Peyer's patch (tissue), 4 donors: Measurements from ENCODE around the gene TOMM5. TPM values are rescaled to one million over a fixed set of nuclear protein-coding genes. Genes with fewer than 3 reads are reported as not detected.

Source experiments
- DNase-seq, 3 donors: peaks; one replicate each; pipeline ENCODE4 v3.0.0-alpha.2; 2017 to 2019
- H3K27ac ChIP-seq, 4 donors: fragments of 200-600 bp; sonication (generic); one replicate each; pipeline ENCODE4 v1.5.1; 2016 to 2019
- H3K27me3 ChIP-seq, 2 donors: fragments of 200-600 bp; sonication (generic); one replicate each; pipeline ENCODE4 v1.5.1; 2019
- H3K36me3 ChIP-seq, 3 donors: fragments of 200-600 bp; sonication (generic); one replicate each; pipeline ENCODE4 v1.5.1; 2016 to 2019
- H3K4me1 ChIP-seq, 4 donors: fragments of 200-600 bp; sonication (generic); one replicate each; pipeline ENCODE4 v1.5.1; 2016 to 2019
- H3K4me3 ChIP-seq, 4 donors: fragments of 200-600 bp; sonication (generic); 1 replicate in 3 of 4; 2 replicates in 1 of 4; pipeline ENCODE4 v1.5.1; 2016 to 2019; ENCODE audit warnings: mild to moderate bottlenecking in 1 of 4
- H3K9me3 ChIP-seq, 4 donors: fragments of 200-600 bp; sonication (generic); one replicate each; pipeline ENCODE4 v1.5.1; 2016 to 2019; ENCODE audit warnings: mild to moderate bottlenecking in 1 of 4
- POLR2A ChIP-seq, 2 donors: fragments of 450-650 bp; IDR thresholded peaks; one replicate each; pipeline ENCODE4 v1.5.1; 2017; ENCODE audit warnings: antibody characterized with exemption in 2 of 2, mild to moderate bottlenecking in 2 of 2, moderate library complexity in 2 of 2
- total RNA-seq, 4 donors: library from RNA; depleted of rRNA; stranded (reverse); fragments of >200 nt; gene quantifications; one replicate each; pipeline ENCODE4 v1.1.0, GENCODE V29; 2016
- TF ChIP-seq, protein P1 (sequence below), 6 experiments: fragments of 450-650 bp in 4 of 6; fragments of 200-600 bp in 2 of 6; sonication (generic) in 1 of 6; IDR thresholded peaks; one replicate each; pipeline ENCODE4 v1.5.1; 2017 to 2019; ENCODE audit warnings: antibody characterized with exemption in 6 of 6, mild to moderate bottlenecking in 3 of 6, moderate library complexity in 1 of 6

The TOMM5 gene
- total RNA-seq, 4 donors from 2014 or later = 26.9 to 116 (median 77.0) TPM

DNA sequence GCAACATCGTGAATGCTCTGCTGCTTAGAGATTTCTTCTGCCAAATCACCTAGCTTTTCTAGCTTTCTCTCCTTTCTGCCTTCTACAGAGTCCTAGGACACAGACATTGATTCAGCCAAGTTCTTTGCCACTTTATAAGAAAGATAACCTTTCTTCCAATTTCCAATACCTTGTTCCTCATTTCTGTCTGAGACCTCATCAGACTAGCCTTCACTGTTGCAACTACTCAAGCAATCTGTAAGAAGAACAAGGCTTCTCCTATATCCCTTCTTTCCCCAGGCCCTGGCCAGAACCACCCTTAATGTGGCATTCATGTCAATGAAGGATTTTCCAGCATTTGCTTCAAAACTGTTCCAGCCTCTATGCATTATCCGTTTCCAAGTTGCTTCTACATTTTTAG is 40.5 kb downstream of the TOMM5 start:
- TF ChIP-seq, protein P1, sequence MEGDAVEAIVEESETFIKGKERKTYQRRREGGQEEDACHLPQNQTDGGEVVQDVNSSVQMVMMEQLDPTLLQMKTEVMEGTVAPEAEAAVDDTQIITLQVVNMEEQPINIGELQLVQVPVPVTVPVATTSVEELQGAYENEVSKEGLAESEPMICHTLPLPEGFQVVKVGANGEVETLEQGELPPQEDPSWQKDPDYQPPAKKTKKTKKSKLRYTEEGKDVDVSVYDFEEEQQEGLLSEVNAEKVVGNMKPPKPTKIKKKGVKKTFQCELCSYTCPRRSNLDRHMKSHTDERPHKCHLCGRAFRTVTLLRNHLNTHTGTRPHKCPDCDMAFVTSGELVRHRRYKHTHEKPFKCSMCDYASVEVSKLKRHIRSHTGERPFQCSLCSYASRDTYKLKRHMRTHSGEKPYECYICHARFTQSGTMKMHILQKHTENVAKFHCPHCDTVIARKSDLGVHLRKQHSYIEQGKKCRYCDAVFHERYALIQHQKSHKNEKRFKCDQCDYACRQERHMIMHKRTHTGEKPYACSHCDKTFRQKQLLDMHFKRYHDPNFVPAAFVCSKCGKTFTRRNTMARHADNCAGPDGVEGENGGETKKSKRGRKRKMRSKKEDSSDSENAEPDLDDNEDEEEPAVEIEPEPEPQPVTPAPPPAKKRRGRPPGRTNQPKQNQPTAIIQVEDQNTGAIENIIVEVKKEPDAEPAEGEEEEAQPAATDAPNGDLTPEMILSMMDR (IDR thresholded peaks at IDR 0.05) = no peak
- TF ChIP-seq POLR2A (IDR thresholded peaks at IDR 0.05) = no peak
- no peak overlapping the region for H3K27ac ChIP-seq
- DNase-seq = no peak
- H3K9me3 ChIP-seq = no peaks in the 10 kb centered on the region
- no peaks in the 10 kb centered on the region for H3K36me3 ChIP-seq
- no peaks in the 10 kb centered on the region for H3K27me3 ChIP-seq
- no peak overlapping the region for H3K4me3 ChIP-seq
- H3K4me1 ChIP-seq = no peaks in the 10 kb centered on the region

DNA sequence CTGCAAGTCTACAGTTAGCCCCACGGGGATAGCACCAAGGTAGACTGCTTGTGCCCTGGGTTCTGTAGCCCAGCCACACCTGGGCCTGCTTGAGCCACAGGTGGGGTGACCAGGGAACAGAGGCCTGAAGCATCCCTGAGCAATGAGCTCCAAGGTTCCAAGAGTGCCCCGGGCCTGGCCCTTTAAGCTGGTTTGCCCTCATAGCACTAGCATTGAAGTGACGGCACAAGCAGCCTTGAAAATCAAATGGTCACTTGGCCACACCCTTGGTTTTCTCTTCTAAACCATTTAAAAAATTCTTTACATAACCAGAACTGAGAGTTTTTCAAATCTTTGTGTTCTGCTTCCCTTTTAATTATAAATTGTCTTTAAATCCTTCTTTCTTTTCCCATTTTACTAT is 40.9 kb downstream of the TOMM5 start:
- Histone ChIP-seq H3K4me1 (no peaks in the 10 kb centered on the region), H3K27ac (no peak overlapping the region), H3K9me3 (no peaks in the 10 kb centered on the region), H3K4me3 (no peak overlapping the region), H3K36me3 (no peaks in the 10 kb centered on the region), H3K27me3 (no peaks in the 10 kb centered on the region)
- no peak for DNase-seq
- no peak for TF ChIP-seq POLR2A (IDR thresholded peaks at IDR 0.05)
- TF ChIP-seq, protein P1 (IDR thresholded peaks at IDR 0.05) = no peak

DNA sequence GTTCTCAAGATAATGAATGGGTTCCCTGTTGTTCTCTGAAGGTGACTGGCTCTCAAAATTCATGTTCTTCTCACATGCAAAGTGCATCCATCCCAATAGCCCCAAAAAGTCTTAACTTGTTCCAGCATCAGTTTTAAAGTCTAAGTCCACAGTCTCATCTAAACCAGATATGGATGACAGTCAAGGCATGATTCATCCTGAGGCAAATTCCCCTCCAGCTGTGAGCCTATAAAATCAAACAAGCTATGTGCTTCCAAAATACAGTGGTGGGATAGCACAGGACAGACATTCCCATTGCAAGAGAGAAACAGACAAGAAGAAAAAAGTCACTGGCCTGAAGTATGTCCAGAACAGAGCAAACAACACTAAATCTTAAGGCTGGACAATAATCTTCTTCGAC is 41.6 kb downstream of the TOMM5 start:
- no peak overlapping the region for H3K27ac ChIP-seq
- H3K27me3 ChIP-seq = no peaks in the 10 kb centered on the region
- no peak for DNase-seq
- H3K9me3 ChIP-seq = no peaks in the 10 kb centered on the region
- no peak overlapping the region for H3K4me3 ChIP-seq
- H3K36me3 ChIP-seq = no peaks in the 10 kb centered on the region
- no peaks in the 10 kb centered on the region for H3K4me1 ChIP-seq
- TF ChIP-seq, protein P1 (IDR thresholded peaks at IDR 0.05) = no peak
- TF ChIP-seq POLR2A (IDR thresholded peaks at IDR 0.05) = no peak

- Histone ChIP-seq H3K9me3 (no peaks in the 10 kb centered on the region), H3K27me3 (no peaks in the 10 kb centered on the region), H3K4me3 (no peak overlapping the region), H3K4me1 (no peaks in the 10 kb centered on the region), H3K36me3 (no peaks in the 10 kb centered on the region), H3K27ac (no peak overlapping the region)
- TF ChIP-seq POLR2A (IDR thresholded peaks at IDR 0.05) = no peak
- TF ChIP-seq, protein P1 (IDR thresholded peaks at IDR 0.05) = no peak
- DNase-seq = no peak
Observed at GRCh38 chr9:37549527-37549926, 42.9 kb downstream of the TOMM5 start.

GRCh38 chr9:37547328-37547878 is 45.0 kb downstream of the TOMM5 start:
- no peaks in the 10 kb centered on the region for H3K4me1 ChIP-seq
- no peaks in the 10 kb centered on the region for H3K36me3 ChIP-seq
- no peak overlapping the region for H3K4me3 ChIP-seq
- TF ChIP-seq, protein P1 (IDR thresholded peaks at IDR 0.05) = no peak
- TF ChIP-seq POLR2A (IDR thresholded peaks at IDR 0.05) = no peak
- no peak for DNase-seq
- no peaks in the 10 kb centered on the region for H3K27me3 ChIP-seq
- H3K9me3 ChIP-seq = no peaks in the 10 kb centered on the region
- no peak overlapping the region for H3K27ac ChIP-seq

- DNase-seq = no peak
- Histone ChIP-seq H3K9me3 (no peaks in the 10 kb centered on the region), H3K4me1 (no peaks in the 10 kb centered on the region), H3K27ac (no peak overlapping the region), H3K27me3 (no peaks in the 10 kb centered on the region), H3K4me3 (no peak overlapping the region), H3K36me3 (no peaks in the 10 kb centered on the region)
- TF ChIP-seq, protein P1 (IDR thresholded peaks at IDR 0.05) = no peak
- no peak for TF ChIP-seq POLR2A (IDR thresholded peaks at IDR 0.05)
Observed at GRCh38 chr9:37543468-37543867, 48.9 kb downstream of the TOMM5 start.
